Effector memory CD4-positive, alpha-beta T cell (primary cell): ENCODE measurements around the gene CTSS.
A peak's percentile ranks its signal among the peaks of the same experiment; 100 is the strongest.
"Not testable (repeated sequence)": the region's sequence is repeated elsewhere in the genome, so short reads cannot be mapped to it uniquely, and the experiment has no call there.

Experiments used
- DNase-seq, 3 donors: peaks; one replicate each; pipeline ENCODE4 v3.0.0-alpha.2; 2020
- H3K27ac ChIP-seq: 2 replicates; pipeline ENCODE4 v1.7.0; 2013; ENCODE audit warnings: mild to moderate bottlenecking, low read length, moderate library complexity; ENCODE audit not compliant: insufficient read depth, poor library complexity, severe bottlenecking
- H3K27me3 ChIP-seq: replicated peaks from 2 replicates; pipeline ENCODE4 v1.7.0; 2013; ENCODE audit warnings: mild to moderate bottlenecking, low read length; ENCODE audit not compliant: insufficient read depth, control insufficient read depth, poor library complexity, severe bottlenecking
- H3K36me3 ChIP-seq: 2 replicates; pipeline ENCODE4 v1.7.0; 2013; ENCODE audit warnings: mild to moderate bottlenecking, low read length, moderate library complexity; ENCODE audit not compliant: control insufficient read depth, insufficient read depth
- H3K4me1 ChIP-seq: 2 replicates; pipeline ENCODE4 v1.7.0; 2013; ENCODE audit warnings: low read length, mild to moderate bottlenecking; ENCODE audit not compliant: control insufficient read depth, insufficient read depth, poor library complexity, severe bottlenecking
- H3K4me3 ChIP-seq: 2 replicates; pipeline ENCODE4 v1.7.0; 2013; ENCODE audit warnings: low read length, low read depth, mild to moderate bottlenecking; ENCODE audit not compliant: insufficient read depth, poor library complexity, severe bottlenecking
- H3K9me3 ChIP-seq: 2 replicates; pipeline ENCODE4 v1.7.0; 2013; ENCODE audit warnings: mild to moderate bottlenecking, low read length, moderate library complexity; ENCODE audit not compliant: control insufficient read depth

CTSS gene

DNA sequence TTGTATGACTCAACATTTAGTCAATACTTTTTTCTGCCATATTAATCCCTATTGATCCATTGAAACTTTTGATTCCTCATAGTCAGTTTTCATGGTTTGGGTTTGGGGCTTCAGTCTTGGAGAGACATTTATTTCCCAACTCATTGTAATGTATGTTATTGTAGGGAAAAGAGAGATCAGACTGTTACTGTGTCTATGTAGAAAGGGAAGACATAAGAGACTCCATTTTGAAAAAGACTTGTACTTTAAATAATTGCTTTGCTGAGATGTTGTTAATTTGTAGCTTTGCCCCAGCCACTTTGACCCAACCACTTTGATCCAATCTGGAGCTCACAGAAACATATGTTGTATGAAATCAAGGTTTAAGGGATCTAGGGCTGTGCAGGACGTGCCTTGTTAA lies 56.5 kb downstream of the CTSS start:
- H3K27ac ChIP-seq, H3K4me3 ChIP-seq, H3K36me3 ChIP-seq, DNase-seq, H3K9me3 ChIP-seq, H3K4me1 ChIP-seq, H3K27me3 ChIP-seq: not testable (repeated sequence)

DNA sequence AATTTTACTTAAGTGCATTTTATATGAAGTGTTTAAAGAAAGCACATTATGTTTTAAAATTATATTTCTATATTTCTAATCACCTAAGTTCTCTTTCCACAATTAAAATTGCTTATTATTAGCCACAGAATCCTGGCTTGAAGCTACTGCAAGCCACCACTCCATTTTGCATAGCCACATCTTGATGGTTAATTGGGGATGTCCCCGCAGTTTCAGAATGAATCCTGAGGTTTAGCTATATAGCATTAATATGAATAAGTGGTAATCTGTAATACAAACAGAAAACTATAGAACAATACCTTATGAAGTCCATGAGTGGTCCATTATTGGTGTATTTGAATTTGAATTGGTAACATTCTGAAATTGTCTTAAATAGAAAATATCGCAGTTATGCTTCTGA lies 57.0 kb downstream of the CTSS start:
- Histone ChIP-seq H3K4me3 (no peak overlapping the region), H3K36me3 (no peaks in the 10 kb centered on the region), H3K27ac (no peak overlapping the region), H3K4me1 (no peaks in the 10 kb centered on the region), H3K27me3 (no peaks in the 10 kb centered on the region), H3K9me3 (no peaks in the 10 kb centered on the region)
- DNase-seq, result no peak

GRCh38 chr1:150706091-150706490 lies 59.5 kb downstream of the CTSS start:
- H3K9me3 ChIP-seq, result no peaks in the 10 kb centered on the region
- no peaks in the 10 kb centered on the region for H3K27me3 ChIP-seq
- no peak for DNase-seq
- no peaks in the 10 kb centered on the region for H3K36me3 ChIP-seq
- no peaks in the 10 kb centered on the region for H3K4me1 ChIP-seq
- no peak overlapping the region for H3K4me3 ChIP-seq
- H3K27ac ChIP-seq, result no peak overlapping the region

GRCh38 chr1:150703427-150703826 lies 62.2 kb downstream of the CTSS start:
- Histone ChIP-seq H3K9me3 (no peaks in the 10 kb centered on the region), H3K4me1 (no peaks in the 10 kb centered on the region), H3K36me3 (no peaks in the 10 kb centered on the region), H3K27ac (no peak overlapping the region), H3K27me3 (no peaks in the 10 kb centered on the region), H3K4me3 (no peak overlapping the region)
- DNase-seq, result no peak

DNA sequence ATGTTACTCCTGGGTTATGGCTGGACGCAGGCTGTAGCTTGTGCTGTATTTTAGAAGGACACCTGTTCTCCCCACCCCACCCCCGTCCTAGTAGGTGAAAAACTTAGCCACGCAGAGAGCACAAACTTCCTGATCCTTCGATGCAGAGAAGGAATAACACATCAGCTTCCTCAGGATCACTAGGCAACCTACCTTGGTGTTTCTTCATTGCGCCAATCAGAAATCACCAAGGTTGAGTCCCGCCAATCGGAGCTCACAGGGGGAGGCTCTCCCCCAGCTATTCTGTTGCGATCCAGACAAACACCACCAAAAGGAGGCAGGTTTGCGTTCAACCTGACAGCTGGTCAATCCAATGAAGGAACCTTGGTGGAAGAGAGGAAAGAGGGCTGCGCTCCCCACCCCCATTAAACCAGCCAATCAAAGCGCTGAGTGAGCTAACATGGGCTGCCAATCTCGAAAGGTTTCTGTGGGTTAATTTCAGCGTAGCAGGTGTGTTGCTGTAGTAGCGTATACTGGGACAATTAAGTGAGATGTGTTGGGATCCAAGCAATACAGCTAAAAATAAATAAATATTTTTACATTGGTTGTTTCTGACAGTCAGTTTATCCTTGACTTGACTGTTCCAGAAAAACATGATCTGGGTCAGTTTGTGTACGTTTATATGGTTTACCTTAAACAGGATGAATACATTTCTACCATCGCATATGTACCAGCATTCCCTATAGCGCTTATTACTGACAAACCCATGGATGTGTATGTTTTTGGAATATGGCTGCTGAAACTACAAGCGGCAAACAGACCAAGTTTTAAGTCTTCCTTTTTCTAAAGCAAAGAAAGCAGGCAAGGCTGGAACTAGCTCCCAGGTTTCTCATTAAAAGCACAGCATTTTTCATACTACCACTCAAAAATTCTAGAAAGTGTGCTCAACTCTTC lies 68.3 kb downstream of the CTSS start, which contains the start of gene GOLPH3L:
GOLPH3L (minus strand) TSS at position 160 of the 933 bp plus-strand sequence. CDS start 2,316 bp downstream, outside the sequence.
- DNase-seq, result peak; percentile 75 to 90 (median 83)
- Histone ChIP-seq H3K4me3 (peak within 1 kb of the TSS; percentile 69), H3K27ac (peak within 1 kb of the TSS; percentile 68), H3K27me3 (no peaks in the 10 kb centered on the region), H3K36me3 (peaks cover 12% of the 10 kb centered on the region), H3K9me3 (no peaks in the 10 kb centered on the region), H3K4me1 (no peaks in the 10 kb centered on the region)

- no peak for DNase-seq
- H3K4me1 ChIP-seq, result no peaks in the 10 kb centered on the region
- peak overlapping the region; percentile 68 for H3K27ac ChIP-seq
- peaks cover 18% of the 10 kb centered on the region for H3K36me3 ChIP-seq
- no peaks in the 10 kb centered on the region for H3K9me3 ChIP-seq
- no peaks in the 10 kb centered on the region for H3K27me3 ChIP-seq
- H3K4me3 ChIP-seq, result peak overlapping the region; percentile 69
Measured at GRCh38 chr1:150696590-150696989, 69.0 kb downstream of the CTSS start.

DNA sequence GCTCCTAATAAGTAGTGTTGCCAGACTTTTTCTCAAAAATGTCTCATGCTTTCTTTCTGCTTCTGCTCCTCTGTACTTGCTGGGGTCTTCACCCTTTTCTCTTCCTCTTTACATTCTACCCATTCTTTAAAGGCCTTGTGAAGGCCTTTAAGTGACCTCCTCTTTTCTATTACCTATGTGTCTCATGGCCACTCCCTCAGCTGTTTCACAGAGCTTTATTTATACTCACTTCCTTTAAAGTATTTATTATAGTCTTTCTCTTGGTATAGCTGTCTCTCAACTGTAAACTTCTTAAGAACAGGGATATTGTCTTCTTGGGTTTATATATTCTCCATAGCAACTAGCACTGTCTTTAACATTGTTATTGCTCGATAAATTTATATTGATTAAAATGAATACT lies 69.4 kb downstream of the CTSS start:
- Histone ChIP-seq H3K4me3 (peak overlapping the region; percentile 5), H3K27me3 (no peaks in the 10 kb centered on the region), H3K27ac (peak overlapping the region; percentile 68), H3K9me3 (no peaks in the 10 kb centered on the region), H3K4me1 (no peaks in the 10 kb centered on the region), H3K36me3 (peaks cover 20% of the 10 kb centered on the region)
- no peak for DNase-seq

- no peaks in the 10 kb centered on the region for H3K27me3 ChIP-seq
- H3K27ac ChIP-seq, result no peak overlapping the region
- no peaks in the 10 kb centered on the region for H3K9me3 ChIP-seq
- no peak overlapping the region for H3K4me3 ChIP-seq
- no peaks in the 10 kb centered on the region for H3K4me1 ChIP-seq
- H3K36me3 ChIP-seq, result peaks cover 20% of the 10 kb centered on the region
- no peak for DNase-seq
Measured at GRCh38 chr1:150695561-150695960, 70.0 kb downstream of the CTSS start.

DNA sequence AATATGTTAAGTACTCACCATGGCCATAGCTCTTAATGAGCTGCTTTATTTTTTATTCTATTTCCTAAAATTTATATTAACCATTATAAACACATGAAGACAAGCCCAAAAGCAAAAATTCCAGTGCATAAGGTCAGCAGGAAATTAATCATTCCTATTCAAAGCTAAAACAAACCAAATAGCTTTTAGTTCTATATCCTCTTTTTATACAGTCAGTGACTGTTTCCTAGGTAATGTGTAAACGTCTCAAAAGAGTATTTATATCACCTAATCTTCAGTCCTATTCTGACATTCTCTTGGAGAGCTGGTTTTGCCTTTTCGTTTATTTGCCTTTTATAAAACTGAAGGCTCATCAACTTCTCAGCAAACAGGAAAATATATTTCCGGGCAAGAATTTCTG lies 72.9 kb downstream of the CTSS start:
- H3K27ac ChIP-seq, result no peak overlapping the region
- H3K9me3 ChIP-seq, result no peaks in the 10 kb centered on the region
- no peaks in the 10 kb centered on the region for H3K4me1 ChIP-seq
- H3K36me3 ChIP-seq, result peaks cover 20% of the 10 kb centered on the region
- no peak overlapping the region for H3K4me3 ChIP-seq
- DNase-seq, result no peak
- H3K27me3 ChIP-seq, result no peaks in the 10 kb centered on the region

GRCh38 chr1:150688763-150689162 lies 76.8 kb downstream of the CTSS start:
- Histone ChIP-seq H3K9me3 (no peaks in the 10 kb centered on the region), H3K4me3 (no peak overlapping the region), H3K4me1 (peaks cover 5% of the 10 kb centered on the region), H3K27me3 (no peaks in the 10 kb centered on the region), H3K36me3 (peaks cover 10% of the 10 kb centered on the region), H3K27ac (no peak overlapping the region)
- DNase-seq, result no peak
